CD8-positive, alpha-beta memory T cell (primary cell): ENCODE data around the gene FSHB. TPM values are rescaled to one million over a fixed set of nuclear protein-coding genes. Genes with fewer than 3 reads are reported as not detected.
"Not testable (repeated sequence)": the region's sequence is repeated elsewhere in the genome, so short reads cannot be mapped to it uniquely, and the experiment has no call there.

Source experiments
- CTCF ChIA-PET: fragments of 350-600 bp; sonication (Branson Sonifier 250); formaldehyde crosslinking; loops from one replicate; lab custom pipeline; 2021; ENCODE audit warnings: antibody characterized with exemption; lab: Charles Lee
- POLR2A ChIA-PET: fragments of 350-600 bp; sonication (Branson Sonifier 250); formaldehyde crosslinking; loops from one replicate; lab custom pipeline; 2021; ENCODE audit warnings: antibody characterized with exemption; lab: Charles Lee
- DNase-seq, 5 donors: peaks; one replicate each; pipeline versions ENCODE4 v3.0.0 to v3.0.0-alpha.2; 2020 to 2022; ENCODE audit warnings: mixed read lengths in 1 of 5
- H3K27ac ChIP-seq: one replicate; pipeline ENCODE4 v1.7.0; 2013; ENCODE audit warnings: low read depth, mild to moderate bottlenecking, low read length, moderate library complexity
- H3K27me3 ChIP-seq: 2 replicates; pipeline ENCODE4 v1.7.0; 2013; ENCODE audit warnings: low read length, mild to moderate bottlenecking; ENCODE audit not compliant: insufficient read depth, poor library complexity, severe bottlenecking
- H3K36me3 ChIP-seq: 2 replicates; pipeline ENCODE4 v1.7.0; 2013; ENCODE audit warnings: mild to moderate bottlenecking, low read length, moderate library complexity; ENCODE audit not compliant: insufficient read depth
- H3K4me1 ChIP-seq: 2 replicates; pipeline ENCODE4 v1.7.0; 2013; ENCODE audit warnings: mild to moderate bottlenecking, low read length, moderate library complexity; ENCODE audit not compliant: insufficient read depth
- H3K4me3 ChIP-seq: 2 replicates; pipeline ENCODE4 v1.7.0; 2013; ENCODE audit warnings: mild to moderate bottlenecking, low read length
- H3K9me3 ChIP-seq: 2 replicates; pipeline ENCODE4 v1.7.0; 2013; ENCODE audit warnings: mild to moderate bottlenecking, low read length
- H3K27ac Mint-ChIP-seq, 8 donors: one replicate each; pipeline ENCODE4 v1.8.0; 2020 to 2021; ENCODE audit warnings: mixed read lengths in 8 of 8, mild to moderate bottlenecking in 6 of 8, inconsistent platforms in 3 of 8, moderate library complexity in 3 of 8
- H3K27me3 Mint-ChIP-seq, 2 donors: one replicate each; pipeline ENCODE4 v1.8.0; 2020 to 2021; ENCODE audit warnings: mixed read lengths in 2 of 2, mild to moderate bottlenecking in 1 of 2, moderate library complexity in 1 of 2
- H3K36me3 Mint-ChIP-seq, 3 donors: one replicate each; pipeline ENCODE4 v1.8.0; 2020 to 2021; ENCODE audit warnings: mixed read lengths in 3 of 3, inconsistent platforms in 1 of 3, mild to moderate bottlenecking in 1 of 3
- H3K4me1 Mint-ChIP-seq, 3 donors: one replicate each; pipeline ENCODE4 v1.8.0; 2020 to 2021; ENCODE audit warnings: mixed read lengths in 3 of 3, inconsistent platforms in 1 of 3, mild to moderate bottlenecking in 1 of 3
- H3K4me3 Mint-ChIP-seq, 7 donors: one replicate each; pipeline ENCODE4 v1.8.0; 2020 to 2021; ENCODE audit warnings: mixed read lengths in 7 of 7, mild to moderate bottlenecking in 6 of 7, moderate library complexity in 4 of 7, inconsistent platforms in 2 of 7
- H3K9me3 Mint-ChIP-seq, 5 donors: one replicate each; pipeline ENCODE4 v1.8.0; 2020 to 2022; ENCODE audit warnings: mixed read lengths in 5 of 5, mild to moderate bottlenecking in 3 of 5, moderate library complexity in 2 of 5, inconsistent platforms in 1 of 5
- polyA plus RNA-seq: library from polyadenylated mRNA; unstranded; fragments of 300-500 nt; fragmentation: Illumina TruSeq; gene quantifications from one replicate; pipeline ENCODE4 v1.2.3, GENCODE V29; 2021
- total RNA-seq, 2 experiments: library from RNA; stranded (reverse); gene quantifications; one replicate each; pipeline ENCODE4 v1.2.3, GENCODE V29; 2021

FSHB gene
- total RNA-seq (not detected), polyA plus RNA-seq (not detected)

DNA sequence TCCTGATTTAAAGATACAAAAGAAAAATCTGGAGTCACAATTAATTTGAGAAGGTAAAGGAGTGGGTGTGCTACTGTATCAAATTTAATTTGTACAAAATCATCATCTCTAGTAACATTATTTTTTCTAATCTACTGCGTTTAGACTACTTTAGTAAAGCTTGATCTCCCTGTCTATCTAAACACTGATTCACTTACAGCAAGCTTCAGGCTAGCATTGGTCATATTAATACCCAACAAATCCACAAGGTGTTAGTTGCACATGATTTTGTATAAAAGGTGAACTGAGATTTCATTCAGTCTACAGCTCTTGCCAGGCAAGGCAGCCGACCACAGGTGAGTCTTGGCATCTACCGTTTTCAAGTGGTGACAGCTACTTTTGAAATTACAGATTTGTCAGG lies at the start of gene FSHB:
TSS of gene FSHB (plus strand) at position 301 of the 400 bp plus-strand sequence. CDS start 889 bp downstream, outside the sequence.
- ChIA-PET POLR2A (no interaction called here), CTCF (no interaction called here)
- H3K4me1 ChIP-seq = no peaks in the 10 kb centered on the region
- H3K27ac Mint-ChIP-seq = no peak within 1 kb of the TSS
- no peak within 1 kb of the TSS for H3K4me3 ChIP-seq
- H3K9me3 Mint-ChIP-seq = peaks cover 0 to 12% (median 4%) of the 10 kb centered on the region in 5 donors
- no peaks in the 10 kb centered on the region for H3K9me3 ChIP-seq
- no peak within 1 kb of the TSS for H3K4me3 Mint-ChIP-seq
- H3K36me3 ChIP-seq = no peaks in the 10 kb centered on the region
- H3K27me3 Mint-ChIP-seq = peaks cover 0 to 7% of the 10 kb centered on the region in 2 donors
- H3K4me1 Mint-ChIP-seq = no peaks in the 10 kb centered on the region
- H3K36me3 Mint-ChIP-seq = peaks cover 0 to 20% (median 0%) of the 10 kb centered on the region in 3 donors
- DNase-seq = no peak
- no peaks in the 10 kb centered on the region for H3K27me3 ChIP-seq
- H3K27ac ChIP-seq = no peak within 1 kb of the TSS

DNA sequence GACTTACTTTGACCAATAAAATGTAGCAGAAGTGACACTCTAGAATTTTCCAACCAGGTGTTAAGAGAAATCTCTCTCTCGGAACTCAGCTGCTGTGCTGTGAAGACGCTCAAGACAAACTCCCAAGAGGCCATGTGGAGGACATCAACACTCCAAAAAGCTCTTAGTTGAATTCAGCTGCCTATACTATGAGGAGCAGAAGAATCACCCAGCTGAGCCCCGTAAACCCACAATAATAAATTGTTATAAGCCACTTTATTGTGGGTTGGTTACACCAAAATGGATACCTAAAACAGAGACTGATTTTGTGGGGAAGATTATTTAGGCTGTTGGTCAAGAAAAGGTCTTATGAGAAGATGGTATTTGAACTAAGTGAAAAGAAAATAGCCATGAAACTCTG lies 44.1 kb upstream of the FSHB start:
- H3K36me3 Mint-ChIP-seq = no peaks in the 10 kb centered on the region
- ChIA-PET CTCF (no interaction called here), POLR2A (no interaction called here)
- Histone ChIP-seq H3K9me3 (no peaks in the 10 kb centered on the region), H3K4me1 (no peaks in the 10 kb centered on the region), H3K27ac (no peak overlapping the region), H3K27me3 (no peaks in the 10 kb centered on the region), H3K36me3 (no peaks in the 10 kb centered on the region), H3K4me3 (no peak overlapping the region)
- H3K9me3 Mint-ChIP-seq = peaks cover 2 to 12% (median 3%) of the 10 kb centered on the region in 5 donors
- DNase-seq = no peak
- no peaks in the 10 kb centered on the region for H3K4me1 Mint-ChIP-seq
- H3K27me3 Mint-ChIP-seq = peaks cover 1 to 4% of the 10 kb centered on the region in 2 donors
- H3K4me3 Mint-ChIP-seq = no peak overlapping the region
- H3K27ac Mint-ChIP-seq = no peak overlapping the region

DNA sequence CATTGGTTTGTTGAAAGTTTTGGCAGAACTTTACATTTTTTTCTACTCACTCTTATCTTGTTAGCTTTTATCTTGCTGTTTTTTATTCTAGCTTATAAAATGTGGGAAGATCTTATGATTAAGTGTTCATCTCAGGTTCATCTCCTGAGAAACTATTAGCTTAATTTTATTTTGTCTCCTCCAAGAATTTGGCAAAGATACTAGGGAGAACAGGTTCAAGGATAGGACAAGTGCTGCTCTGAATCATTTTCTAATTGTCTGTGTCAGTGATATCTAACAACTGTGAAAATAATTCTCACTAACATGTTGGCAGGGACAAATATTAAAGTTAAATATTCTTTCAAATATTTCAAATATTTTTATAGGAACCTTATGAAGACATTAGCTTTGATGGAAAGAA lies 38.2 kb upstream of the FSHB start:
- Mint-ChIP-seq H3K9me3 (no peaks in the 10 kb centered on the region), H3K36me3 (no peaks in the 10 kb centered on the region), H3K4me3 (no peak overlapping the region), H3K27ac (no peak overlapping the region), H3K4me1 (no peaks in the 10 kb centered on the region), H3K27me3 (peaks cover 1 to 8% of the 10 kb centered on the region in 2 donors)
- Histone ChIP-seq H3K36me3 (no peaks in the 10 kb centered on the region), H3K4me3 (no peak overlapping the region), H3K4me1 (no peaks in the 10 kb centered on the region), H3K9me3 (no peaks in the 10 kb centered on the region), H3K27ac (no peak overlapping the region), H3K27me3 (no peaks in the 10 kb centered on the region)
- CTCF ChIA-PET = no interaction called here
- DNase-seq = no peak
- POLR2A ChIA-PET = no interaction called here

- peaks cover 0 to 2% (median 0%) of the 10 kb centered on the region in 5 donors for H3K9me3 Mint-ChIP-seq
- peak; percentile 2 to 43 (median 12) for DNase-seq
- no peaks in the 10 kb centered on the region for H3K36me3 Mint-ChIP-seq
- H3K9me3 ChIP-seq = no peaks in the 10 kb centered on the region
- no peak overlapping the region for H3K27ac Mint-ChIP-seq
- no peak overlapping the region for H3K4me3 Mint-ChIP-seq
- no peaks in the 10 kb centered on the region for H3K4me1 ChIP-seq
- no peak overlapping the region for H3K4me3 ChIP-seq
- H3K27me3 ChIP-seq = no peaks in the 10 kb centered on the region
- CTCF ChIA-PET = interaction anchor here (0.9 to 1.6 kb wide), 5 partner anchors 16 to 137 kb away, joined by 3 to 5 read pairs (median 3); partner anchors contain the start of gene ARL14EP
- H3K27ac ChIP-seq = no peak overlapping the region
- H3K27me3 Mint-ChIP-seq = peaks cover 0 to 9% of the 10 kb centered on the region in 2 donors
- POLR2A ChIA-PET = no interaction called here
- H3K4me1 Mint-ChIP-seq = no peaks in the 10 kb centered on the region
- no peaks in the 10 kb centered on the region for H3K36me3 ChIP-seq
Observed at GRCh38 chr11:30196400-30197206, 34.2 kb upstream of the FSHB start.

DNA sequence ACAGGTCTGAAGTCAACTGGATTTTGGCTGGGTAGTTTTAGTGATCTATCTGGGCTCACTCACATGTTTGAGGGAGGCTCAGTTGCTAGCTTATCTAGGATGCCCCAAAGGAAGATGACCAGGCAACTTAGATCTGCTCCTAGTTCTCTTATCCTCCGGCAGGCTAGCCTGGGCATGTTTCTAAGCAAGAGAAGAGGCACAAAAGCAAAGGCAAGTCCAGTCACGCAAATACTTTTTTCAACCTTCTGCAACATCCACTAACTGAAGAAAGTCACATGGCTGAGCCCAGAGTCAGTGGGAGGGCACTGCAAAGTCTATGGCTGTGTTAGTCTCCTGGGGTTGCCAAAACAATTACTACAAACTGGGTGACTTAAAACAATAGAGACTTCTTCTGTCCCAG lies 32.9 kb upstream of the FSHB start:
- no peak overlapping the region for H3K27ac Mint-ChIP-seq
- no peak overlapping the region for H3K4me3 Mint-ChIP-seq
- no peaks in the 10 kb centered on the region for H3K4me1 Mint-ChIP-seq
- CTCF ChIA-PET = no interaction called here
- no peaks in the 10 kb centered on the region for H3K36me3 ChIP-seq
- POLR2A ChIA-PET = no interaction called here
- DNase-seq = no peak
- peaks cover 0 to 5% of the 10 kb centered on the region in 2 donors for H3K27me3 Mint-ChIP-seq
- H3K4me1 ChIP-seq = no peaks in the 10 kb centered on the region
- H3K27ac ChIP-seq = no peak overlapping the region
- peaks cover 0 to 2% (median 0%) of the 10 kb centered on the region in 5 donors for H3K9me3 Mint-ChIP-seq
- H3K4me3 ChIP-seq = no peak overlapping the region
- no peaks in the 10 kb centered on the region for H3K9me3 ChIP-seq
- H3K27me3 ChIP-seq = no peaks in the 10 kb centered on the region
- H3K36me3 Mint-ChIP-seq = peaks cover 0 to 2% (median 0%) of the 10 kb centered on the region in 3 donors

- H3K4me1 ChIP-seq, H3K36me3 ChIP-seq, CTCF ChIA-PET, H3K27ac Mint-ChIP-seq, POLR2A ChIA-PET, H3K4me3 ChIP-seq, H3K4me3 Mint-ChIP-seq, H3K27ac ChIP-seq, H3K9me3 Mint-ChIP-seq, H3K4me1 Mint-ChIP-seq, H3K27me3 Mint-ChIP-seq, DNase-seq, H3K27me3 ChIP-seq, H3K36me3 Mint-ChIP-seq, H3K9me3 ChIP-seq: not testable (repeated sequence)
Observed at GRCh38 chr11:30202989-30203388, 27.8 kb upstream of the FSHB start.

GRCh38 chr11:30203850-30204249 lies 27.0 kb upstream of the FSHB start:
- H3K4me1 Mint-ChIP-seq = peaks cover 6 to 8% (median 7%) of the 10 kb centered on the region in 3 donors
- CTCF ChIA-PET = no interaction called here
- peaks cover 0 to 2% (median 0%) of the 10 kb centered on the region in 3 donors for H3K36me3 Mint-ChIP-seq
- no peak for DNase-seq
- no peak overlapping the region for H3K4me3 Mint-ChIP-seq
- no peaks in the 10 kb centered on the region for H3K27me3 ChIP-seq
- POLR2A ChIA-PET = no interaction called here
- H3K27me3 Mint-ChIP-seq = peaks cover 0 to 9% of the 10 kb centered on the region in 2 donors
- no peak overlapping the region for H3K27ac ChIP-seq
- H3K9me3 Mint-ChIP-seq = peaks cover 0 to 2% (median 0%) of the 10 kb centered on the region in 5 donors
- no peaks in the 10 kb centered on the region for H3K36me3 ChIP-seq
- no peak overlapping the region for H3K4me3 ChIP-seq
- H3K27ac Mint-ChIP-seq = peak overlapping the region in 1 of 8 donors; percentile 65
- no peaks in the 10 kb centered on the region for H3K9me3 ChIP-seq
- H3K4me1 ChIP-seq = no peaks in the 10 kb centered on the region

DNA sequence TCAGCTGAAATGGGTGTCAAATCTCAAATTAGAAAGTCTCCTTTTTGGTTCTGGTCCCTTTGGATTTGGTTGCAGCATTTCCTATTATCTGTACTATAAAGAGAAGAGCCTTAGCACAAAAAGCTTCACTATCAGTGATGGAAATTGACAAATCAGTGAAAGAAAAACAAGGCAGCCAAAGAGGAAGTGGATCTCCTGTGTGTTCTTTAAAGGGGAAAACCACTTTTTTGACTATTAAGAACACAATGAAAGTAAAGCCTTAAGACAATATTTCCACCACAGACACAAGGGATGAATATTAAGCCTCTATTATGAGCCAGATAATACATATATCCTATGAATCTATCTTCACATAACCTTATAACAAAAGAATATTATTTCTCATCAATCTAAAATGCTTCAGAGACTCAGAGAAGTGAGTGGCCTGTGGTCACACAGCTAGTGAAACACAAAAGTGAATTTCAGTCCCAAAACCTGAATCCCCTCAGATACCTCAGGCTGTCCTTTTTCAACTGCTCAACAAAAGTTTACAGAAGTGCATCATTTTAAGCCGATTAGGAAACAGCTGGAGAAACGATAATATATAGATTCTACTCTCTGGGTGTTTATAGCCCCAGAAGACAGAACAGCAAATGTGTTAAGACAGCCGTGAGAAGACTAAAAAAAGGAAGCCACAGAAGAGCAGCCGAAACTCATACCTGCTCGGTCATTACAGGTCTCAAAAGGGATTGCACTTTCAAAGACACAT lies 24.4 kb upstream of the FSHB start:
- Histone ChIP-seq H3K27ac (no peak overlapping the region), H3K4me3 (no peak overlapping the region), H3K4me1 (no peaks in the 10 kb centered on the region), H3K36me3 (no peaks in the 10 kb centered on the region), H3K27me3 (no peaks in the 10 kb centered on the region), H3K9me3 (no peaks in the 10 kb centered on the region)
- no peaks in the 10 kb centered on the region for H3K9me3 Mint-ChIP-seq
- DNase-seq = no peak
- H3K4me1 Mint-ChIP-seq = peaks cover 6 to 8% (median 7%) of the 10 kb centered on the region in 3 donors
- H3K27ac Mint-ChIP-seq = no peak overlapping the region
- peaks cover 0 to 9% of the 10 kb centered on the region in 2 donors for H3K27me3 Mint-ChIP-seq
- peaks cover 0 to 2% (median 0%) of the 10 kb centered on the region in 3 donors for H3K36me3 Mint-ChIP-seq
- peak overlapping the region in 1 of 7 donors; percentile 6 for H3K4me3 Mint-ChIP-seq
- ChIA-PET CTCF (no interaction called here), POLR2A (no interaction called here)
